ENCODE measurements around the gene PBX3. TPM values are rescaled to one million over a fixed set of nuclear protein-coding genes. Genes with fewer than 3 reads are reported as not detected.

PBX3 gene
- total RNA-seq, 5 donors from 2014 or later (not counting 1 experiment from before 2014, with no cell fraction given) = 12.3 to 30.6 (median 19.0) TPM

DNA sequence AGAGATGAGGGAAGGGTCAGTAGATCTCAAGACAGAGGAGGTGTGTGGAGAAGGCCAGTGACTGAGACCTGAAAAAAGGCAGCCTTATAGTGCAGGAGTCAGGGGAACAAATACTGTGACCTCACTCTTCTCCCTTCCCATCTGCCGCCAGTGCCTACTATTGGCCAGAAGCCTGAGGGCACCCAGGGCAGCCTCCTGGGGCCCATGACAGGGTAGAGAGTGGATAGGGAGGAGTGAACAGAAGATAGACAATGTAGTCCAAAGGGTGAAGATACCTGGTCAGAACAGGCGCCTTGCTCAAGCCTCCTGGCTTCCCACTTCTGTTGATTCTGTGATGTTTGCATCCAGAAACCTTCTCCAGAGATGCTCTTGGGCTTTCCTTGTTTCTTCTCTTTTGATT, 196.7 kb downstream of the PBX3 start:
- ATAC-seq (replicated peaks in 1 of 4) (no peak), DNase-seq (no peak)
- Histone ChIP-seq H3K36me3 (ENCODE audit: control insufficient read depth in 2 of 2, extremely low read depth in 1 of 2, insufficient read depth in 1 of 2, low read length in 1 of 2) (peaks cover 2 to 5% of the 10 kb centered on the region in 2 donors), H3K4me3 (ENCODE audit: control insufficient read depth in 1 of 2, extremely low read depth in 1 of 2, low read length in 1 of 2) (no peak overlapping the region), H3K27me3 (replicated peaks in 1 of 2; ENCODE audit: control insufficient read depth in 2 of 2, extremely low read depth in 1 of 2, insufficient read depth in 2 of 2, low read length in 1 of 2) (no peaks in the 10 kb centered on the region), H3K9me3 (no peaks in the 10 kb centered on the region), H3K4me1 (ENCODE audit: control insufficient read depth in 1 of 2, extremely low read depth in 1 of 2, insufficient read depth in 2 of 2, low read length in 2 of 2) (no peaks in the 10 kb centered on the region), H3K27ac (ENCODE audit: low read length) (no peak overlapping the region)
- Mint-ChIP-seq H3K27ac (no peak overlapping the region), H3K36me3 (peaks cover 33% of the 10 kb centered on the region), H3K9me3 (peaks cover 0 to 18% (median 11%) of the 10 kb centered on the region in 3 donors), H3K4me3 (no peak overlapping the region), H3K4me1 (no peaks in the 10 kb centered on the region), H3K27me3 (no peaks in the 10 kb centered on the region)
- CTCF ChIA-PET = no interaction called here
- POLR2A ChIA-PET = no interaction called here
- WGBS (ENCODE audit: insufficient coverage) = 100% methylated on average over 1 of the region's 2 CpGs

GRCh38 chr9:125946397-125946796, 199.2 kb downstream of the PBX3 start:
- Mint-ChIP-seq H3K27ac (no peak overlapping the region), H3K9me3 (peaks cover 0 to 18% (median 11%) of the 10 kb centered on the region in 3 donors), H3K36me3 (peaks cover 21% of the 10 kb centered on the region), H3K4me1 (no peaks in the 10 kb centered on the region), H3K4me3 (no peak overlapping the region), H3K27me3 (no peaks in the 10 kb centered on the region)
- H3K4me1 ChIP-seq (ENCODE audit: control insufficient read depth in 1 of 2, extremely low read depth in 1 of 2, insufficient read depth in 2 of 2, low read length in 2 of 2) = no peaks in the 10 kb centered on the region
- H3K27ac ChIP-seq (ENCODE audit: low read length) = no peak overlapping the region
- H3K36me3 ChIP-seq (ENCODE audit: control insufficient read depth in 2 of 2, extremely low read depth in 1 of 2, insufficient read depth in 1 of 2, low read length in 1 of 2) = peaks cover 2 to 5% of the 10 kb centered on the region in 2 donors
- H3K27me3 ChIP-seq (replicated peaks in 1 of 2; ENCODE audit: control insufficient read depth in 2 of 2, extremely low read depth in 1 of 2, insufficient read depth in 2 of 2, low read length in 1 of 2) = no peaks in the 10 kb centered on the region
- ATAC-seq (replicated peaks in 1 of 4) = no peak
- CTCF ChIA-PET = no interaction called here
- no peaks in the 10 kb centered on the region for H3K9me3 ChIP-seq
- no peak for DNase-seq
- no peak overlapping the region for H3K4me3 ChIP-seq (ENCODE audit: control insufficient read depth in 1 of 2, extremely low read depth in 1 of 2, low read length in 1 of 2)
- POLR2A ChIA-PET = no interaction called here

GRCh38 chr9:125948887-125949596, 201.9 kb downstream of the PBX3 start:
- Mint-ChIP-seq H3K27me3 (no peaks in the 10 kb centered on the region), H3K36me3 (peaks cover 20% of the 10 kb centered on the region), H3K9me3 (peaks cover 0 to 18% (median 11%) of the 10 kb centered on the region in 3 donors), H3K27ac (no peak overlapping the region), H3K4me1 (no peaks in the 10 kb centered on the region), H3K4me3 (no peak overlapping the region)
- ATAC-seq (replicated peaks in 1 of 4) (no peak), DNase-seq (no peak)
- H3K36me3 ChIP-seq (ENCODE audit: control insufficient read depth in 2 of 2, extremely low read depth in 1 of 2, insufficient read depth in 1 of 2, low read length in 1 of 2) = peaks cover 0 to 5% of the 10 kb centered on the region in 2 donors
- no peak overlapping the region for H3K4me3 ChIP-seq (ENCODE audit: control insufficient read depth in 1 of 2, extremely low read depth in 1 of 2, low read length in 1 of 2)
- no peaks in the 10 kb centered on the region for H3K4me1 ChIP-seq (ENCODE audit: control insufficient read depth in 1 of 2, extremely low read depth in 1 of 2, insufficient read depth in 2 of 2, low read length in 2 of 2)
- no peaks in the 10 kb centered on the region for H3K9me3 ChIP-seq
- WGBS (ENCODE audit: insufficient coverage) = no CpG with 5 or more reads among the region's 4 CpGs
- POLR2A ChIA-PET = no interaction called here
- CTCF ChIA-PET = no interaction called here
- no peaks in the 10 kb centered on the region for H3K27me3 ChIP-seq (replicated peaks in 1 of 2; ENCODE audit: control insufficient read depth in 2 of 2, extremely low read depth in 1 of 2, insufficient read depth in 2 of 2, low read length in 1 of 2)
- no peak overlapping the region for H3K27ac ChIP-seq (ENCODE audit: low read length)

DNA sequence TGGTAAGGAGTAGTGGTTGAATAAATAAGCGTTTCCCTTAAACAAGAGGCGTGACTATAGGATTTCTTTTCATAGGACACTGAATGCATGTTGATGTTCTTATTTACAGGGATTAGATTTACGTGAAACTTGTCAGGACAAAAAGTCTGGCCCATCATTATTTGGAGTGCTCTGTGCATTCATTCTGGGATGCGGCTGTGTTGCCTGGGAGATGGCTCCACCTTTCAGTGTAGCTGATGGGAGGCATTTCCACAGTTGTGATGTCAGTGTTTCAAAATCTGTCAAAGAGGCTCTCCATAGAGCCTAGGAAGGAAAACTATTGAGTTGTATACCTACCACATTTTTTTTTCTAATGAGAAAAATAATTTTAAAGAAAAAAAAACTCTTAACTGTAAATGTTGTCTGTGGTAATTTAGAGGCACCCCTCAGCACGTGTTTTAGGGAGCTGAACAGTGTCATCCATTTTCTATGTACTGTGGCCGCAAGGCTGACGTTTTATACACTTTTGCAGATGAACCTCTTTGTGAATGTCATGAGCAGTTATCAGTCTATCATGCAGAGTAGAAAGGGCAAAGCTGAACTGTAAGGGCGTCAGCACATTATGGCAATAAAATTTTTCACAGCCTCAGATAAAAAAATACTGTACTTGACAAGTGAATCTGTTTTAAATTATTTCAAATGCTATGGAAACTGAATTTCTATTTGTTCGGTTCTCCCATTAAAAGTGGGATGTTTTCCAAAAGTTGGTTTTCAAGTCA, 202.7 kb downstream of the PBX3 start:
- no peak overlapping the region for H3K4me3 ChIP-seq (ENCODE audit: control insufficient read depth in 1 of 2, extremely low read depth in 1 of 2, low read length in 1 of 2)
- Mint-ChIP-seq H3K4me3 (no peak overlapping the region), H3K36me3 (peaks cover 15% of the 10 kb centered on the region), H3K27ac (no peak overlapping the region), H3K9me3 (peaks cover 0 to 14% (median 9%) of the 10 kb centered on the region in 3 donors), H3K27me3 (no peaks in the 10 kb centered on the region), H3K4me1 (no peaks in the 10 kb centered on the region)
- H3K4me1 ChIP-seq (ENCODE audit: control insufficient read depth in 1 of 2, extremely low read depth in 1 of 2, insufficient read depth in 2 of 2, low read length in 2 of 2) = no peaks in the 10 kb centered on the region
- ATAC-seq (replicated peaks in 1 of 4) = no peak
- H3K9me3 ChIP-seq = no peaks in the 10 kb centered on the region
- no peak overlapping the region for H3K27ac ChIP-seq (ENCODE audit: low read length)
- POLR2A ChIA-PET = no interaction called here
- CTCF ChIA-PET = no interaction called here
- no peak for DNase-seq
- no peaks in the 10 kb centered on the region for H3K27me3 ChIP-seq (replicated peaks in 1 of 2; ENCODE audit: control insufficient read depth in 2 of 2, extremely low read depth in 1 of 2, insufficient read depth in 2 of 2, low read length in 1 of 2)
- WGBS (ENCODE audit: insufficient coverage) = 93% methylated on average over 5 of the region's 9 CpGs
- peaks cover 0 to 2% of the 10 kb centered on the region in 2 donors for H3K36me3 ChIP-seq (ENCODE audit: control insufficient read depth in 2 of 2, extremely low read depth in 1 of 2, insufficient read depth in 1 of 2, low read length in 1 of 2)

DNA sequence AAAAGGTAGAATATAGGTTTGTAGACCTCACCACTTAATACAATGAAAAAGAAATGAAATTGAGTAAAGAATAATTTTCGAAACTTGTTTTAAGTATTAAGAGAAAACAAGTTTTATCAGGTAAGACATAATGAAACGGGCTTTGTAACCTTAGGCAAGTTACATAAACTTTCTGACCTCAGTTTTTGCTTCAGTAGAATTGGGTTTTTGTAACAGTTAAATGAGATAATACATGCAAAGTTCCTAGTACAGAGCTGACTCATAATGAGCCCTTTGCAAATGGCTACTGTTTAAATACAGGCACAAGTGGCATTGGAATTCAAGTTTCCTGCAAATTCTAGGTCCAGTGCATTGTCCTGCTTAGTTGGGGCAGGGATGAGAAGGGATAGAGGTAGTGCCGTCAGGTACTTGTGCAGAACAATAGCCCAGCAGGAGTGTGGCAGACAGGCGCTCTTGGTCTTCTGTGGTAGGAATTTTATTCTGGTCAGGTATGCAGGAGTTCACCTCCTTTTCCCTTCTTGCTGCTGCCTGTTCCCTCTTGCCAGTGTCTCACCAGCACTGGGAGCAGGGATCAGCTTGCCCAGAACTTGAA, 203.8 kb downstream of the PBX3 start:
- H3K27ac ChIP-seq (ENCODE audit: low read length) = no peak overlapping the region
- Mint-ChIP-seq H3K4me1 (no peaks in the 10 kb centered on the region), H3K9me3 (peaks cover 0 to 5% (median 3%) of the 10 kb centered on the region in 3 donors), H3K4me3 (no peak overlapping the region), H3K27me3 (no peaks in the 10 kb centered on the region), H3K27ac (no peak overlapping the region), H3K36me3 (peaks cover 8% of the 10 kb centered on the region)
- no peaks in the 10 kb centered on the region for H3K36me3 ChIP-seq (ENCODE audit: control insufficient read depth in 2 of 2, extremely low read depth in 1 of 2, insufficient read depth in 1 of 2, low read length in 1 of 2)
- no peaks in the 10 kb centered on the region for H3K27me3 ChIP-seq (replicated peaks in 1 of 2; ENCODE audit: control insufficient read depth in 2 of 2, extremely low read depth in 1 of 2, insufficient read depth in 2 of 2, low read length in 1 of 2)
- no peaks in the 10 kb centered on the region for H3K9me3 ChIP-seq
- POLR2A ChIA-PET = no interaction called here
- CTCF ChIA-PET = no interaction called here
- ATAC-seq (replicated peaks in 1 of 4) (no peak), DNase-seq (no peak)
- WGBS (ENCODE audit: insufficient coverage) = 100% methylated on average over 1 of the region's 4 CpGs
- no peak overlapping the region for H3K4me3 ChIP-seq (ENCODE audit: control insufficient read depth in 1 of 2, extremely low read depth in 1 of 2, low read length in 1 of 2)
- H3K4me1 ChIP-seq (ENCODE audit: control insufficient read depth in 1 of 2, extremely low read depth in 1 of 2, insufficient read depth in 2 of 2, low read length in 2 of 2) = no peaks in the 10 kb centered on the region

DNA sequence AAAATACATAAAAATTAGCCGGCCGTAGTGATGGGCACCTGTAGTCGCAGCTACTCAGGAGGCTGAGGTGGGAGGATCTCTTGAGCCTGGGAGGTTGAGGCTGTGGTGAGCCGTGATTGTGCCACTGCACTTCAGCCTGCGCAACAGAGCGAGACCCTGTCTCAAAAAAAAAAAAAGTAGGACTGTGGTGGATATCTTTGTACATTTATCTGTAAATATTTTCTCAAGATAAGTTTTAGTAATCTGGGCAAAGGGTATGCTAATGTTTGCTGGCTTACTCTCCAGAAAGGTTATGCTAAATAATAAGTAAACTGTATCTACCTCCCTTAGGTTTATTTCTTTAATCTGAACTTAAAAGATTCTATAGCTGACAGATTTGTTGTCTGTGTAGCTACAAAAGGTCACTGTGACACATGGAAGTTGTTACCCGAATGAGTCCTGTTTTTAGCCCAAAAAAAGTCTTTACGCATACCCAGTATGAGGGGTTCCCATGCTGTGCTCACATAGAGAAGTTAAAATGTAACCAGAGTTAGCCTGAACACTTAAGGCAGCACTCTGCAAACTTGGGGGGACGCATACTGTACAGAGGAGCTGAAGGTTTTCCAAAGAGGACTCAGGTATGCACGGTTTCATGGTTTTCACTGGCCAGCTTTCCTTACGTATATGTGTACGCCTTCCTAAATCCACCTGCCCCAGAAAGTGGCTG, 206.3 kb downstream of the PBX3 start:
- H3K4me1 Mint-ChIP-seq = no peaks in the 10 kb centered on the region
- 92% methylated on average over 6 of the region's 12 CpGs for WGBS (ENCODE audit: insufficient coverage)

More for the DNA sequence above, 206.3 kb downstream of the PBX3 start:
- Histone ChIP-seq H3K4me1 (ENCODE audit: control insufficient read depth in 1 of 2, extremely low read depth in 1 of 2, insufficient read depth in 2 of 2, low read length in 2 of 2) (no peaks in the 10 kb centered on the region), H3K9me3 (no peaks in the 10 kb centered on the region), H3K27ac (ENCODE audit: low read length) (no peak overlapping the region), H3K36me3 (ENCODE audit: control insufficient read depth in 2 of 2, extremely low read depth in 1 of 2, insufficient read depth in 1 of 2, low read length in 1 of 2) (no peaks in the 10 kb centered on the region), H3K27me3 (replicated peaks in 1 of 2; ENCODE audit: control insufficient read depth in 2 of 2, extremely low read depth in 1 of 2, insufficient read depth in 2 of 2, low read length in 1 of 2) (no peaks in the 10 kb centered on the region), H3K4me3 (ENCODE audit: control insufficient read depth in 1 of 2, extremely low read depth in 1 of 2, low read length in 1 of 2) (no peak overlapping the region)
- Mint-ChIP-seq H3K36me3 (peaks cover 4% of the 10 kb centered on the region), H3K27me3 (no peaks in the 10 kb centered on the region), H3K27ac (no peak overlapping the region), H3K9me3 (no peaks in the 10 kb centered on the region), H3K4me3 (no peak overlapping the region)
- ATAC-seq (replicated peaks in 1 of 4) (no peak), DNase-seq (no peak)
- ChIA-PET CTCF (no interaction called here), POLR2A (no interaction called here)
